Measurements from ENCODE around the gene GOLPH3. TPM values are rescaled to one million over a fixed set of nuclear protein-coding genes. Genes with fewer than 3 reads are reported as not detected.
A peak's percentile ranks its signal among the peaks of the same experiment; 100 is the strongest.
"Not testable (repeated sequence)": the region's sequence is repeated elsewhere in the genome, so short reads cannot be mapped to it uniquely, and the experiment has no call there.

GOLPH3 gene
- 68.9 and 80.1 TPM in 2 replicates for total RNA-seq (2014; rRNA removed; shearing (Covaris generic))

- peak; percentile 74 for DNase-seq (ENCODE audit: low spot score)
These were observed at the start of gene GOLPH3 for GRCh38 chr5:32174011-32174870. Gene GOLPH3, minus strand, starts transcription at chr5:32174319. Its CDS starts 285 bp downstream, at chr5:32174034.

- DNase-seq (ENCODE audit: low spot score): no peak
These were observed 48.8 kb upstream of the GOLPH3 start for GRCh38 chr5:32222723-32223470.

- no peak for DNase-seq (ENCODE audit: low spot score)
These were observed 43.8 kb upstream of the GOLPH3 start for GRCh38 chr5:32217886-32218396.

- not testable (repeated sequence) for DNase-seq (ENCODE audit: low spot score)
These were observed 40.2 kb upstream of the GOLPH3 start for GRCh38 chr5:32214344-32214743.

- no peak for DNase-seq (ENCODE audit: low spot score)
These were observed 36.0 kb upstream of the GOLPH3 start for GRCh38 chr5:32210151-32210550.

- not testable (repeated sequence) for DNase-seq (ENCODE audit: low spot score)
These were observed 34.7 kb upstream of the GOLPH3 start for GRCh38 chr5:32208837-32209236.

- no peak for DNase-seq (ENCODE audit: low spot score)
These were observed 33.2 kb upstream of the GOLPH3 start for GRCh38 chr5:32207355-32207634.

GRCh38 chr5:32206509-32207354 is 32.6 kb upstream of the GOLPH3 start:
- no peak for DNase-seq (ENCODE audit: low spot score)

GRCh38 chr5:32206053-32206452 is 31.9 kb upstream of the GOLPH3 start:
- DNase-seq (ENCODE audit: low spot score): no peak

- no peak for DNase-seq (ENCODE audit: low spot score)
These were observed 28.3 kb upstream of the GOLPH3 start for GRCh38 chr5:32202394-32202793.

- DNase-seq (ENCODE audit: low spot score): no peak
These were observed 27.1 kb upstream of the GOLPH3 start for GRCh38 chr5:32201122-32201753.

- DNase-seq (ENCODE audit: low spot score): no peak
These were observed 22.9 kb upstream of the GOLPH3 start for GRCh38 chr5:32197032-32197431.

GRCh38 chr5:32195265-32195664 is 21.1 kb upstream of the GOLPH3 start:
- DNase-seq (ENCODE audit: low spot score): no peak

- peak; percentile 88 for DNase-seq (ENCODE audit: low spot score)
These were observed 19.5 kb upstream of the GOLPH3 start for GRCh38 chr5:32193591-32193990.

GRCh38 chr5:32190095-32190494 is 16.0 kb upstream of the GOLPH3 start:
- no peak for DNase-seq (ENCODE audit: low spot score)

- no peak for DNase-seq (ENCODE audit: low spot score)
These were observed 13.6 kb upstream of the GOLPH3 start for GRCh38 chr5:32187675-32188074.

- no peak for DNase-seq (ENCODE audit: low spot score)
These were observed 8.4 kb upstream of the GOLPH3 start for GRCh38 chr5:32182463-32183063.

- DNase-seq (ENCODE audit: low spot score): peak; percentile 36
These were observed 680 bp downstream of the GOLPH3 start for GRCh38 chr5:32173267-32174010.

GRCh38 chr5:32172923-32173266 is 1.2 kb downstream of the GOLPH3 start:
- no peak for DNase-seq (ENCODE audit: low spot score)

- DNase-seq (ENCODE audit: low spot score): not testable (repeated sequence)
These were observed 1.8 kb downstream of the GOLPH3 start for GRCh38 chr5:32172186-32172911.

All from A172 (cell line).